MCF 10A (cell line): ENCODE measurements around the gene TRAPPC12. TPM values are rescaled to one million over a fixed set of nuclear protein-coding genes. Genes with fewer than 3 reads are reported as not detected.
"Not testable (repeated sequence)": the region's sequence is repeated elsewhere in the genome, so short reads cannot be mapped to it uniquely, and the experiment has no call there.

ENCODE experiments used
- BruUV-seq: library from RNA; stranded (reverse); fragments of 400-500 nt; replicated peaks from 2 replicates; lab custom pipeline; 2021; lab: Mats Ljungman, UMichigan
- CTCF ChIA-PET: fragments of 300-600 bp; sonication (Branson Sonifier 250); formaldehyde crosslinking; extraction: SDS; loops from one replicate; lab custom pipeline; 2021; ENCODE audit warnings: antibody characterized with exemption, inconsistent platforms; lab: Yijun Ruan, JAX
- POLR2A ChIA-PET: fragments of 300-600, 350-650 bp; sonication (Branson Sonifier 250); formaldehyde crosslinking; extraction: SDS; loops from one replicate; lab custom pipeline; 2020; ENCODE audit warnings: antibody characterized with exemption, inconsistent platforms; lab: Yijun Ruan, JAX
- DNase-seq: peaks from one replicate; pipeline ENCODE4 v3.0.0-alpha.2; 2018; ENCODE audit not compliant: unreplicated experiment
- H3K27ac Mint-ChIP-seq: one replicate; pipeline ENCODE4 v1.8.0; 2022; ENCODE audit warnings: mild to moderate bottlenecking, low read depth, mixed read lengths; ENCODE audit not compliant: unreplicated experiment
- H3K27me3 Mint-ChIP-seq: one replicate; pipeline ENCODE4 v1.8.0; 2022; ENCODE audit warnings: mixed read lengths; ENCODE audit not compliant: insufficient read depth, unreplicated experiment
- H3K36me3 Mint-ChIP-seq: one replicate; pipeline ENCODE4 v1.8.0; 2022; ENCODE audit warnings: mild to moderate bottlenecking, moderate library complexity, mixed read lengths; ENCODE audit not compliant: insufficient read depth, unreplicated experiment
- H3K4me1 Mint-ChIP-seq: one replicate; pipeline ENCODE4 v1.8.0; 2022; ENCODE audit warnings: mixed read lengths; ENCODE audit not compliant: insufficient read depth, unreplicated experiment
- H3K4me3 Mint-ChIP-seq: one replicate; pipeline ENCODE4 v1.8.0; 2022; ENCODE audit warnings: mild to moderate bottlenecking, moderate library complexity, mixed read lengths; ENCODE audit not compliant: unreplicated experiment
- H3K9me3 Mint-ChIP-seq: one replicate; pipeline ENCODE4 v1.8.0; 2022; ENCODE audit warnings: mixed read lengths; ENCODE audit not compliant: unreplicated experiment
- CTCF ChIP-seq: fragments of 200-600 bp; IDR thresholded peaks from one replicate; pipeline ENCODE4 v1.8.0; 2022; ENCODE audit warnings: antibody characterized with exemption, mild to moderate bottlenecking; ENCODE audit not compliant: unreplicated experiment
- intact Hi-C: fragments of 100-400 bp; cut with micrococcal nuclease; formaldehyde crosslinking; loops from 2 replicates; pipeline ENCODE4 v1.14.1; 2022
- total RNA-seq: library from RNA; stranded (reverse); gene quantifications from 2 replicates; pipeline ENCODE4 v1.2.3, GENCODE V29; 2022

Gene TRAPPC12
- total RNA-seq, 1 experiment from 2014 or later, result 84.4 TPM

GRCh38 chr2:3443506-3444084, 64.1 kb downstream of the TRAPPC12 start:
- no peaks in the 10 kb centered on the region for H3K27me3 Mint-ChIP-seq
- TF ChIP-seq CTCF, result no peak
- H3K4me3 Mint-ChIP-seq, result no peak overlapping the region
- intact Hi-C loops, result no loop called here
- H3K27ac Mint-ChIP-seq, result no peak overlapping the region
- DNase-seq, result no peak
- ChIA-PET CTCF (interaction anchor here (2.3 to 7.0 kb wide), 3 partner anchors 18 to 20 kb away, joined by 11 to 54 read pairs (median 12); no protein-coding TSS in a partner anchor), POLR2A (interaction anchor here (1.3 kb wide), 1 partner anchor 64 kb away, joined by 3 read pairs; the partner anchor contains the start of gene TRAPPC12)
- peaks cover 41% of the 10 kb centered on the region for H3K36me3 Mint-ChIP-seq
- H3K4me1 Mint-ChIP-seq, result no peaks in the 10 kb centered on the region
- no TSS peak for BruUV-seq
- no peaks in the 10 kb centered on the region for H3K9me3 Mint-ChIP-seq

GRCh38 chr2:3445891-3446290, 66.4 kb downstream of the TRAPPC12 start:
- H3K27ac Mint-ChIP-seq, result no peak overlapping the region
- H3K9me3 Mint-ChIP-seq, result no peaks in the 10 kb centered on the region
- intact Hi-C loops, result no loop called here
- POLR2A ChIA-PET, result no interaction called here
- H3K36me3 Mint-ChIP-seq, result peaks cover 55% of the 10 kb centered on the region
- no TSS peak for BruUV-seq
- no peaks in the 10 kb centered on the region for H3K27me3 Mint-ChIP-seq
- no peaks in the 10 kb centered on the region for H3K4me1 Mint-ChIP-seq
- DNase-seq, result no peak
- CTCF ChIA-PET, result interaction anchor here (1.1 to 7.0 kb wide), 3 partner anchors 16 to 22 kb away, joined by 3 to 54 read pairs (median 12); no protein-coding TSS in a partner anchor
- H3K4me3 Mint-ChIP-seq, result no peak overlapping the region
- no peak for TF ChIP-seq CTCF

- no peak for TF ChIP-seq CTCF
- ChIA-PET CTCF (interaction anchor here (2.5 to 7.0 kb wide), 2 partner anchors 16 to 23 kb away, joined by 12 to 54 read pairs; no protein-coding TSS in a partner anchor), POLR2A (no interaction called here)
- intact Hi-C loops, result no loop called here
- DNase-seq, result no peak
- Mint-ChIP-seq H3K27ac (no peak overlapping the region), H3K4me3 (no peak overlapping the region), H3K27me3 (no peaks in the 10 kb centered on the region), H3K36me3 (peaks cover 55% of the 10 kb centered on the region), H3K9me3 (no peaks in the 10 kb centered on the region), H3K4me1 (no peaks in the 10 kb centered on the region)
- no TSS peak for BruUV-seq
Observed at GRCh38 chr2:3446381-3446780, 66.9 kb downstream of the TRAPPC12 start.

- DNase-seq, intact Hi-C loops, H3K27ac Mint-ChIP-seq, H3K27me3 Mint-ChIP-seq, H3K4me3 Mint-ChIP-seq, H3K9me3 Mint-ChIP-seq, BruUV-seq, H3K4me1 Mint-ChIP-seq: not testable (repeated sequence)
- CTCF ChIA-PET, result interaction anchor here (0.7 to 2.5 kb wide), 2 partner anchors 15 to 81 kb away, joined by 4 to 12 read pairs; no protein-coding TSS in a partner anchor
- peaks cover 55% of the 10 kb centered on the region for H3K36me3 Mint-ChIP-seq
- POLR2A ChIA-PET, result interaction anchor here (0.6 kb wide), 1 partner anchor 104 kb away, joined by 3 read pairs; no protein-coding TSS in a partner anchor
Observed at GRCh38 chr2:3447186-3447585, 67.7 kb downstream of the TRAPPC12 start.
